ENCODE measurements around the gene GPI. TPM values are rescaled to one million over a fixed set of nuclear protein-coding genes. Genes with fewer than 3 reads are reported as not detected.
"Not testable (repeated sequence)": the region's sequence is repeated elsewhere in the genome, so short reads cannot be mapped to it uniquely, and the experiment has no call there.

GPI gene
- total RNA-seq, 1 donor from 2014 or later, result 144 TPM

- no peak for TF ChIP-seq CTCF (IDR thresholded peaks at IDR 0.05)
- peaks cover 47% of the 10 kb centered on the region for H3K36me3 ChIP-seq
- no peak overlapping the region for H3K4me3 ChIP-seq
- no peaks in the 10 kb centered on the region for H3K27me3 ChIP-seq
- peaks cover 19% of the 10 kb centered on the region for H3K4me1 ChIP-seq
- H3K9me3 ChIP-seq, result no peaks in the 10 kb centered on the region
- intact Hi-C loops (cut with DNase I), result no loop called here
- no peak overlapping the region for H3K27ac ChIP-seq
- DNase-seq, result no peak
- no peak for ATAC-seq
Measured at GRCh38 chr19:34368338-34368737, 3.3 kb downstream of the GPI start.

DNA sequence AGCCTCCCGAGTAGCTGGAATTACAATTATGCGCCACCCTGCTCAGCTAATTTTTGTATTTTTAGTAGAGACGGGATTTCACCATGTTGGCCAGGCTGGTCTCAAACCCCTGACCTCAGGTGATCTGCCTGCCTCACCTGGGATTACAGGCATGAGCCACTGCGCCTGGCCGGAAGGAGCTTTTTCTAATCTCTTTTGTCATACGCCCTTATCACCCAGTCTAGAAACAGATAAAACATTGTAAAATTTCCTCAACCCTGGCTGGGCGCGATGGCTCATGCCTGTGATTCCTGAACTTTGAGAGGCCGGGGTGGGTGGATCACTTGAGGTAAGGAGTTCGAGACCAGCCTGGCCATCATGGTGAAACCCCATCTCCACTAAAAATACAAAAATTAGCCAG lies 4.2 kb downstream of the GPI start:
- Histone ChIP-seq H3K4me1 (peaks cover 19% of the 10 kb centered on the region), H3K36me3 (peaks cover 53% of the 10 kb centered on the region)
- intact Hi-C loops (cut with DNase I); DNase-seq; ATAC-seq; H3K27ac ChIP-seq; H3K4me3 ChIP-seq; H3K9me3 ChIP-seq; H3K27me3 ChIP-seq: not testable (repeated sequence)

DNA sequence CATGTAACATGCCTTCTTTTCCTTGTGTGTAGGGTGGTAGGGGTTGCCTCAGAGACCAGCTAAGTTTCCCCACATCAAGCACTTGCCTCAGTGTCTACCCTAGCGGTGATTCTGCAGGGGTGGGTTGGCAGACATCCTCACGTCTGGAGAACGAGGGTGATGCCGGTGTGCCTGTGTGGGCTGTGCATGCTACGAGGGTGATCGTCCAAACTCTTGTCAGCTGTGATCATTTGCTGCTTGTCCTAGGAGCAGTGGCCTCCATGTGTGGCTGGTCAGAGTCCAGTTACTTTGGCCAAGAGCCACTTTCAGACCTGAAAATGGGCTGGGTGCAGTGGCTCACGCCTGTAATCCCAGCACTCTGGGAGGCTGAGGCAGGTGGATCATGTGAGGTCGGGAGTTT lies 5.1 kb downstream of the GPI start:
- H3K4me3 ChIP-seq, result no peak overlapping the region
- H3K36me3 ChIP-seq, result peaks cover 63% of the 10 kb centered on the region
- H3K4me1 ChIP-seq, result peaks cover 19% of the 10 kb centered on the region
- no peak overlapping the region for H3K27ac ChIP-seq
- intact Hi-C loops (cut with DNase I), result no loop called here
- no peaks in the 10 kb centered on the region for H3K27me3 ChIP-seq
- no peak for ATAC-seq
- no peaks in the 10 kb centered on the region for H3K9me3 ChIP-seq
- TF ChIP-seq CTCF (IDR thresholded peaks at IDR 0.05), result no peak
- DNase-seq, result no peak

DNA sequence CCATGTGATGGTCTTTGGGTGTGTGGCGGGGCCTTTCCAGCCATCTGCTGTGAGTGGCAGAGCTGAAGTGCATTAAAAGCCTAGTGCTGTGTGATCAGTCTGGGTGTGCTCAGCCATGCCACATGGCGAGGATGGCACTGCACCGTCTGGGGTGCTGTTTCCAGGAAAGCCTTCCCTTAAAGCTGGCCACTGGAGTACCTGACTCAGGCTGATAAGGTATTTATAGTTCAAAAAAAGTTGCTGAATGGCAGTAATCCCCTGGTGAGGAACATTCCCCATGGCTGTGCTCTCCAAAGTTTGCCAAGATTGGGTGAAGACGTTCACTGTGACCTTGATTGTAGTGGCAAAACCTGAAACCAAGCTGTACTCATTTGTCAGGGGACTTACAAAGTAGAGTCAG lies 6.0 kb downstream of the GPI start:
- TF ChIP-seq CTCF (IDR thresholded peaks at IDR 0.05), result no peak

DNA sequence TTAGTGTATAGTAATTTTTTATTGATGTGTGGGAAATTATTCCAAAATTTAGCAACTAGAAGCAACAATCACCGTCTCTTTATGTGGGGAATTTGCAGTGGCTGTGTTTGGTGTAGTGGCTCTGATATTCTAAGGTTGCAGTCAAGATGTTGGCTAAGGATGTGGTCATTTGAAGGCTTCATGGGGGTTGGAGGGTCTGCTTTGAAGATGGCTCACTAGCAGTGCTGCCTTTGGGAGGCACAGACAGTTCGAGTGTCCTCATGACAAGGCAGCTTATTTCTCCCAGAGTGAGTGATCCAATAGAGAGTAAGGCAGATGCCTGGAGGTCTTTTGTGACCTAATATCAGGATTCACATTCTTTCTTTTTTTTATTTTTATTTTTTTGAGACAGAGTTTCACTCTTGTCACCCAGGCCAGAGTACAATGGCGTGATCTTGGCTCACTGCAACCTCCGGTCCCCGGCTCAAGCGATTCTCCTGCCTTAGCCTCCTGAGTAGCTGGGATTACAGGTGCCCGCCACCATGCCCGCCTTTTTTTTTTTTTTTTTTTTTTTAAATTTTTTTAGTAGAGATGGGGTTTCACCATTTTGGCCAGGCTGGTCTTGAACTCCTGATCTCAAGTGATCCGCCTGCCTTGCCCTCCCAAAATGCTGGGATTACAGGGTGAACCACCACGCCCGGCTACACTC lies 8.7 kb downstream of the GPI start:
- ATAC-seq, result no peak
- Histone ChIP-seq H3K4me3 (no peak overlapping the region), H3K27ac (no peak overlapping the region), H3K36me3 (peaks cover 70% of the 10 kb centered on the region), H3K4me1 (no peaks in the 10 kb centered on the region), H3K27me3 (no peaks in the 10 kb centered on the region), H3K9me3 (no peaks in the 10 kb centered on the region)
- no peak for DNase-seq
- no peak for TF ChIP-seq CTCF (IDR thresholded peaks at IDR 0.05)
- intact Hi-C loops (cut with DNase I), result no loop called here

More for the DNA sequence above, 6.0 kb downstream of the GPI start:
- intact Hi-C loops (cut with DNase I), result no loop called here
- no peaks in the 10 kb centered on the region for H3K9me3 ChIP-seq
- H3K4me3 ChIP-seq, result no peak overlapping the region
- H3K27me3 ChIP-seq, result no peaks in the 10 kb centered on the region
- ATAC-seq (no peak), DNase-seq (no peak)
- peaks cover 17% of the 10 kb centered on the region for H3K4me1 ChIP-seq
- H3K36me3 ChIP-seq, result peaks cover 71% of the 10 kb centered on the region
- no peak overlapping the region for H3K27ac ChIP-seq

DNA sequence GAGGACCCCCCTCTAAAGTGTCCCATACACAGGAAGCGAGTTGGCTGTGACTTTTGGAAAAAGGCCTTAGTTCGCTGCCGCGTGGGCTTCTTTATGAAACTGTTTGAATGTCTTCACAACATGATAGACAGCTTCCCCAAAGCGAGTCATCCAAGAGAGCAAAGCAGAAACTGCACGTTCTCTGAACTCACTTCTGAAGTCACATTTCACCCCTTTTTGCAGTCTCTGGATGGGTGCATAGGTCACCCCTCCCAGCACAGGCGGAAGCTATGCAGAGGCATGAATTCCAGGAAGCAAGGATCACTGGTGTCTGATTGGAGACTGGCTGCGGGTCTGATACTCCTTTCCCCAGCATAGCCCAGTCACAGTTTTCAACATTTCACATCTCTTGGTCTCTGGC lies 10.6 kb downstream of the GPI start:
- intact Hi-C loops (cut with DNase I), result no loop called here

More for the DNA sequence above, 10.6 kb downstream of the GPI start:
- no peak overlapping the region for H3K4me3 ChIP-seq
- no peak for DNase-seq
- no peak for TF ChIP-seq CTCF (IDR thresholded peaks at IDR 0.05)
- H3K9me3 ChIP-seq, result no peaks in the 10 kb centered on the region
- H3K27ac ChIP-seq, result no peak overlapping the region
- no peaks in the 10 kb centered on the region for H3K27me3 ChIP-seq
- ATAC-seq, result peak; percentile 78
- peaks cover 70% of the 10 kb centered on the region for H3K36me3 ChIP-seq
- no peaks in the 10 kb centered on the region for H3K4me1 ChIP-seq

Measured in upper lobe of right lung (tissue), 1 donor.